T-helper 9 cell (primary cell): ENCODE data around the gene EPPIN.

Source experiments
- DNase-seq: peaks from one replicate; pipeline ENCODE4 v3.0.0-alpha.2; 2020

EPPIN gene

DNA sequence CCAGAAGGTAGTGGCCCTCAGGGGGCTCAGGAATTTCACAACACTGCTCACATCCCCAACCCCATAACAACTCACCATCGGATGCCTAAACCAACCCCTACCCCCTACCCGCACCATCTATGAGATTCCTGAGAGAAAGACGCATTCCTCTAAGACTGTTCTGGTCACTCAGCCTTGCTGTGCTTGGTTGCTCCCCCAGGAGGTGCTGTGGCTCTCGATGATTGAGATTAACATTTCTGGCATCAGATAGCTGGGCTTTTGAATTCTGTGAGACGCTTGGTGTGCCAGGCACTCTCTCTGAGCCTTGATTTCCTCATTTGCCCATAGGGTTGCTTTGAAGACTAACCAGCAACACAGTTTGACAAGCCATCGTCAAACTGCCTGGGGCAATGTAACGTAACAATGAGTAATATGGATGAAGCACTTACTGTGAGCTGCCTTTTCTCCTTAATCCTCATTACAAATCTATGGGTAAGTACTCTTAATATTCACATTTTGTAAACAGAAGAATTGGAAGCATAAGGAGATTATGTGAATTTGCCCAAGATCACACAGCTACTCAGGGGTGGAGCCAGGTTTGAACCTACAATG, 8.9 kb downstream of the EPPIN start:
- DNase-seq: no peak

DNA sequence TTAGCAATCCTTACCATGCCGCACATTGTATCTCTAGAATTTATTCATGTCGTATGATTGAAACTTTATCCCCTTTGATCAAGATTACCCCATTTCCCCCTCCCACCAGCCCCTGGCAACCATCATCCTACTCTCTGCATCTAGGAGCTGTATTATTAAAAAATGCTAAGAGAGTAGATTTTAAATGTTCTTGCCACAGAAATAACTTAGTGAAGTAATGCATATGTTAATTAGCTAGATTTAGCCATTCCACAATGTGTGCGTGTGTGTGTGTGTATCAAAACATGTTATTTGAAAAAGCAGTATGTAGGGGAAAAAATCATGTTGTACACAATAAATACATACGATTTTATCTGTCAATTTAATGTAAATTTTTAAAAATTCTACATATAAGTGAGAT, 19.9 kb downstream of the EPPIN start:
- DNase-seq: no peak

DNA sequence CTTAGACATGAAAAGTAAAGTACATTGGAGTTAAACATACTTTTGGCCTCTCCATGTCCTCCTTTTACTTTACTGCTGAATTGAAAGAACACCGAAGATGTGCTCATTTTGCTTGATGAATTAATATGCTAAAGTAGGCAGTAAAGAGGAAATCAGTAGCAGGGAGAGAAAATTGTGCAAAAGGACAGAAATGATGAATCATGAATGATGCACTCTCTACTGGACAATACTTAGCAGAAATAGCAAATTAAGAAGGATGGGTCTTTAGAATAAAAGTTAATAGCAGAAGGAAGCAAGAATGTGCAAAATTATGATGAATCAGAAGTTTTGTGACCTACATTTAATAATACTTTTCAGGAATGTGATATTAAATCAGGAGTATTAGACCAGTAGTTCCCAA, 23.4 kb downstream of the EPPIN start:
- DNase-seq: no peak

DNA sequence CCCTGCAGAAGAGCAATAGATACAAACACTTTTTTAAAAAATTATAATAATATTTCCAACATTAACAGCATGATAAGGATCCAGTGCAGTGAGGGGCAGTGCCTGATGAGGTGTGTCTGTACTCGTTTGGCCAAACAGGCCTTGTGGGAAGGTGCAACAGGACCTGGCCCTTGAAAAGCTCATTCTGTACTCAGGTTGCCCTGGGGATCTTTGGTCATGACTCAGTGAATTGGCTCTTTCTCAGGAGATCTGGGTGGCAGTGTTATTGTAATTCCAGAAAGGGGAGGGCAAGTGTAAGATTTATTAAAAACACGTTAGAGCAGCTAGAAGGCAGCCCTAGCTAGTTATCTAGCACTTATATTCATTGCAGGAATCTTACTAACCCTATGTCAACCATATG, 28.9 kb downstream of the EPPIN start:
- no peak for DNase-seq

DNA sequence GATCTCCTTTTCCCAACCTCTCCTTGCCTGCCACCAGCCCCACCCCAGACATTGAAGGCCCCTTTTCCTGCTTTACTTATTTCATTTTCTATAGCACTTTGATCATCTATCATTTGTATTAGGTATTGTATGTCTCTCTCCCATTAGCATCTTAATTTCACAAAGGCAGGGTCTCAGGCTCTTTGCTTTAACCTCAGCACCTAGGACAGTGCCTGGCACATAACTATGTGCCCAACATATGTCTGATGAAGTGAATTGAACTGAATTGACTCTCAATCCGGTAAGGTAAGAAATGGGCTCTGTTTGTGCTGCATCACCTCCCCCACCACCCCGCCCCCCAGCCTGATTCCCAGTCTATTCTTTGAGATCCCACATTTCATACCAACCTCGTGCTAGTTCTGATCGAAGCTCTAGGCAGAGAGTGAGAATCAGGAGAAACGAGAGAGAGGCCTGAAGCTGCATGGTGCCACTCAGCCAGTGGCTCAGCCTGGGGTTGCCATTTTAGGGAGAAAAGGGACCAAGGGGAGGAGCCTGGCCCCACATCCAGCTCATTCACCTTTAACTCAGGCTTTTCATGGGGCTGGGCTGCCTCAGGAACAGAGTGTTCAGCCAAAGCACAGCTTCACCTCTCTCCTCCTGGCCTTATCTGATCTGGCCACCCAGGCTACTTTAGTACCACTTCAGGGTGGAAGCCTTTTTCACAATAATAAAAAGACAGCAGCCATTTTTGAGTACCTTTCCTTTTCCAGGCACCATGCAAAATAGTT, 31.9 kb downstream of the EPPIN start, which contains the start of gene SPINT3:
SPINT3 (minus strand) TSS at position 476 of the 767 bp plus-strand sequence; CDS start at position 462, 14 bp downstream.
- DNase-seq: no peak

DNA sequence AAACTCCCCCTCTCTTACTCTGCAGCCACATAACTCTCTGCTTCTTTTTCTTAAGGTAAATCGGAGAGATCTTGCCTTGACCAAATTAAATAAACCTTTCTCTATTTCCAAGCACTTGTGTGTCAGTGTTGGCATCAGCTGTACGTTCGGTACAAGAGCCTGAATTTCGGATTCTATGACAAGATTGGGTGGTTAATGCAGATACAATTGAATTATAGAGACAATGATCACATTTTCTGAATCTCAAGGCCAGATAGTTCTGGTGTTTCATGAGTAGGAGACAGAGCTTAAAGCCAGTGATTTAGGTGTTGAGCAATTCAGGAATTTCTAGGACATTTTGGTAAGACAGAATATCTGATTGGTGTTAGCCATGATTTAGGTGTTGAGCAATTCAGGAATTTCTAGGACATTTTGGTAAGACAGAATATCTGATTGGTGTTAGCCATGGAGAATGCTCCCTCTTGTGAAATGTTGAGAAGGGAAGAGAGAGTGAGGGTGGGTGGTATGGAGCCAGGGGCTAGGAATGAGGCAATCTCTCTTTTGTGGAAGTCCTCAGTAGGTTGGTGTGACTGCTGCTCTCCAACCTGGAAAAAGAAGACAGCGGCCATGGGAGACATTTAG, 36.8 kb downstream of the EPPIN start:
- no peak for DNase-seq

DNA sequence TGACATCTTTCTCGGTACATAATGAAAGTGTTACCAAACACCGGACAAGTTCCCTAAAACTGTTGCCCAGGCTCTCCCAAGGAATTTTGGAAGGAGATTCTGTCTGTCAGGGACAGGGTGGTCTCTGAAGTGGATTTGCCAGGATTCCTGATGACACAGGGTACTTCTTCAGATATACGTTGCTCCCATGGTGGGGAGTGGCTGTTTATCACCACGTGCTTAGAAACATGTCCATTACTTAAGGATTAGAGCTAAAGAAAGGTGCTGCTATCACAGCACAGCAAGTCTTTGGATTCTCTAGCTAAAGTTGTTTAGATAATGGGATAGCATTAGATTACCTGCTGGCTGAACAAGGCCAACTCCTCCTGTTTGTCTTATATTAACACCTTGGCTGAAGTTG, 38.1 kb downstream of the EPPIN start:
- no peak for DNase-seq

DNA sequence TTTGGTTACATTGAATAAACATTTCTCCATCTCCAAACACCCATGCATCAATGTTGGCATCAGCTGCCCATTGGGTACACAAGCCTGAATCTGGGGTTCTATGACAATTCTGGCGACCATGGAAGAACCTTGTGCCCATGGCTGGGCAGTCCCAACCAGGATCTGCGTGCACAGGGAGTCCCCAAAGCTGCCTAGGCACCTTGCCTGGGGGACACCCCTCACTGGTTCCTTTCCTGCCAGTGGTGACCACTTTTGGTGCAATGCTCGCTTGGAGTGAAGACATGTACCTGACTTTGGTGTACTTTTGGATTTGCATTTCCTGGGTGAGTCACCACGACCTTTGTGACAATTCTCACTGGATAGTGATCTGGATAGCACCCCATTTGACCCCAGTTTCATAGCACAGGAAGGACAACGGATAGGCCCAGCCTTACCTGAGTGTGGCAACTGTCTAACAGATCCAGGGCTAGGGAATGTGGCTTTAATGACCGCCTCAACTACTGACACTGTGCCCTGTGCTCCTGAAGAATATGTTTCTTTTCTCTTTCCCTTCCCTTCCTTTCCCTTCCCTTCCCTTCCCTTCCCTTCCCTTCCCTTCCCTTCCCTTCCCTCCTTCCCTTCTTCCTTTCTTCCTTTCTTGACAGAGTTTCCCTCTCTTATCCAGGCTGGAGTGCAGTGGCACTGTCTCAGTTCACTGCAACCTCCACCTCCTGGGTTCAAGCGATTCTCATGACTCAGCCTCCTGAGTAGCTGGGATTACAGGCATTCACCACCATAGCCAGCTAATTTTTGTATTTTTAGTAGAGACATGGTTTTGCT, 38.9 kb downstream of the EPPIN start:
- no peak for DNase-seq

DNA sequence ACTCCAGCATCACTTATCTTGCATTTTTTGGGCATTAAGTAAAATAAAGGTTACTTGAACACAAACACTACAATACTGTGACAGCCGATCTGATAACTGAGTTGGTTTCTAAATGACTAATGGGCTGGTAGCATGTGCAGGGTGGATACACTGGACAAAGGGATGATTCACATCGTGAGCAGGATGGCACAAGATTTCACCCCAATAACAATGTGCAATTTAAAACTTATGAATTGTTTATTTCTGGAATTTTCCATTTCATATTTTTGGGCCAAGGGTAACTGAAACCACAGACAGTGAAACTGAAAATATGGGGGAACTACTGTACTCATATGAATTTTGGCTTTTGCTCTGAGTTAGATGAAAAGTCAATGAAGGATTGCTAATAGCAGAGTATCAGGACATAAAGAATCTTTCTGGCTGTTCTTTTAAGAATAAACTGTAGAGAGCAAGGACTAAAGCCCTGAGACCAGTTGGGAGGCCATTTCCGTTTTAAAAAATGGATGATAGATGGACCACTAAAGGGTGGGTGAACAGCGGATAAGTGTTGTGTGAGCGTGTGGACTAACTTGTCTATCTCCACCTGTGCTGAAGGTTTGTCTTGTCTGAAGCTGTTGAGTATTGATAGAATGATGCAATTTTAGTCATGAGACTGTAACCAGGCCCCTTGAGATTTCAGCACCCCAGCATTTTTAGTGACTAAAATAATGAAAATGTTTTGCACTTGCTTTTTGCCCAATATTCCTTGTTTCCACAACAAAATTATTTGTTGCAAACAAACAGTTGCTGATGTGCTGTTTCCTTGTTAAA, 40.0 kb downstream of the EPPIN start:
- DNase-seq: no peak

DNA sequence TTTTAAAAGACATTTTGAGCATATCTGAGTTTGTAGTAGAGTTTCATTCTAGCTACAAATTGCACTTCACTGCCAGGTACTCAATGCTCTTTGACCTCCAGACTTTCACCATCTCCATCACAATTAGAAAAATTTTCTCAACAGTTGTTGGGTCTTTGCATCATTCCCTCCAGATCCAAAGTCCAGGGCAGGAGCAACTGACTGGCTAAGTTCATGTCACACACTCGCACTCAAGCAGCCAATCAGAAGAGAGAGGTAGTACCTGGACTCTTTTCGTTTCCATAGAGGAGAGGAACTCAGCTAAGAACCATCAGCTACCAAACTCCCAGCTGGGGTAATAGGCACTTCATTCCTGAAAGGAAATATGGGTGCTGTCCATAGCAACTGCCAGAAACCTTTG, 40.8 kb downstream of the EPPIN start:
- DNase-seq: no peak

DNA sequence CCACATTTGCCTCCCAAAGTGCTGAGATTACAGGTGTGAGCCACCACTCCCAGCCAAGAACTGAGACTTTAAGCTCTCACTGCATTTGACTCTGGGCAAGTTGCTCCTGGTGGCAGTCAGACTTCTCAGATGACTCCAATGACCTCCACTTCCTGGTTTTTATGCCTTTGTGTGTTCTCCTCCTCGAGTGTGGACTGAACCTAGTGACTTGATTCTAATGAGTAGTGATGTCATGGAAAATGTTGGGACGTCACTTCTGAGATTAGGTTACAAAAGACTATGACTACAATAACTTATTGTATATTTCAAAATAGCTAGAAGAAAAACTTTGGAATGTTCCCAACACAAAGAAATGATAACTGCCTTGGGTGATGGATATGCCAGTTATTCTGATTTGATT, 43.8 kb downstream of the EPPIN start:
- DNase-seq: no peak

DNA sequence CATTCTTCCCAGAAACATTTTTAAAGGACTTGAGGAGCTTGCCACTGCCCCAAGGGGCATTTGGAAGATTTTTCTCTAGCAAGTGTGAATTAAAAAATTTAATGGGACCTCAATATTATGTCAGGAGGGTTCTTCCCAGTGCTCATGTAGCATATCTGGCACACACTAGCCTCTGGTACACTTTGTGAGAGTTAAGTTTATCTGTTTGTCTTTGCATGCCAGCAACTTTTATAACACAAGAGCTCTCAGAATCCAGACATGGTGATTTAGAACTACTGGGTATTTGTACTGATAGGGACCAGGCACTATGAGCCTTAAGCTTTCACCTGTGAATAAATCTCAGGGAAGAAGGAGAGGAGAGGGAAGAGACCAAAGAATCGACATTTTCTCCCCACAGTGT, 44.6 kb downstream of the EPPIN start:
- DNase-seq: no peak

DNA sequence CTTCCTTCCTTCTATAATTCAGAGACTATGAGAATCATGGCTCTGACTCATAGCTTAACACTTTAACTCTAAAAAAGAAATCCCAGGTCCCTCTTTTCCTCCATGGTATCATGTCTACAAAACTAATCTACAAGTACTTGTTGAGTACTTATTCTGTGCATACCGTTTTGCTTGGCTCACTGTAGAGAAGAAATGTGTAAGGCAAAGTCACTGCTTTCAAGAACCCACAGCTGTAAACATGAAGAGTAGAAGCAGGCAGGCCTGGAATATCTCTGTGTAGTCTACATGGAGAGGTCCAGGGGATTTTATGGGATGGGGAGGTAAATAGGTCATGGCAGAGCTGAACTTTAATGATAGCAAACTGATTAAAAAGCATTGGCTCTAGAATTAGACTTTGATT, 45.6 kb downstream of the EPPIN start:
- no peak for DNase-seq

DNA sequence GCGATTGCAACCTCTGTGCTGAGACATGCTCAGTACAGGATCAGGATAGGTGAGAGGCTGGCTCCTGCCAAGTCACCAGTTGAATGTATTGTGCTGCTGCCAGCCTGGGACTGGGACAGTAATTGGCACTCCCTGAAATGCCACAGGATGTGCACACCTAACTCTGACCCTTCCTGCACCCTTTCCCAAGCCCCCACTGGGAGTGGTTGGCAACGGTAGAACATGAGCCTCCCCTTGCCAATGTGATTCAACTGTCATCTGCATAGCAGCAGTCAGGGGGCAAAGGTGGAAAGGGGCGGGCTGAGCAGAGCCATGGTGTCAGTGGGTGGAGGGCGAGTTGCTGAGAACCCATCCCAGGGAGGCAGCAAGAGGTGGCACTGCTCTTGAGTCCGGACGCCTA, 47.2 kb downstream of the EPPIN start:
- no peak for DNase-seq

DNA sequence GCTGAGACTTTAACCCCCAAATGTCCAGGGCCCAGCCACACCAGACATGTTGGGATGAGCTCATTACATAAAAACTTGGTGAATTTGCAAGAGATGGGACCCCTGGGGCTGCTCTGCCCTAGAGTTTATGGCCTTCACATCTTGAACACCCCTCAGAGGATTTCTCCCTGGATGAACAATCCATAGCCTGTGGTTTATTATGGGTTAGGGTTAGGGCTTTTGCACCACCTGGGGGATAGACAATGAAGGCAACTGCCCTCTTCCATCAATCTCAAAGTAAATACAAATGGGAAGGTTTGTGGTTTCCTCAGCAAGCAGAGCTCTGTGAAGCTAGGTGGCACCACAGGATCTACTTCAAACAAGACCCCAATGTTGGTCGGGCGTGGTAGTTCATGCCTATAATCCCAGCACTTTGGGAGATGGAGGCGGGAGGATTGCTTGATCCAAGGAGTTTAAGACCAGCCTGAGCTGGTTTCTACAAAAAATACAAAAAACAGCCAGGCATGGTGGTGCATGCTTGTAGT, 49.2 kb downstream of the EPPIN start:
- no peak for DNase-seq

DNA sequence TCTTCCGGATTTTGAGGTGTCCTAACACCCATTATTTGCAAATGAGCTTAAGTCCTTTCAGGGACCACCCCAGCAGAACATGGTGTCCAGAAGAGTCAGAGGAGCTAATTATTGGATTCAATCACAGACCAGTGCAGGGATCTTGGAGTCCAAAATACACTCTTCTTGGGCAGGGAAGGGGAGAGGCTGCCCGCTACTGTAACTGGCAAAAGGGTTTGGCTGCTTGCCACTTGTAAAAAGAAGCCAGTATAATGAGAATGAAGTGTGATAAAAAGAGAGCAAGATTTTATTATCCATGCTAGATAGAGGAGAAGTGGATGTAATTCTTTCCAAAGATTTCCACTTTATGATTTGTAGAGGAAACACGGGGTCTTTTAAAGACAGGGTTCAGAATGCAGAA, 51.0 kb downstream of the EPPIN start:
- DNase-seq: no peak

DNA sequence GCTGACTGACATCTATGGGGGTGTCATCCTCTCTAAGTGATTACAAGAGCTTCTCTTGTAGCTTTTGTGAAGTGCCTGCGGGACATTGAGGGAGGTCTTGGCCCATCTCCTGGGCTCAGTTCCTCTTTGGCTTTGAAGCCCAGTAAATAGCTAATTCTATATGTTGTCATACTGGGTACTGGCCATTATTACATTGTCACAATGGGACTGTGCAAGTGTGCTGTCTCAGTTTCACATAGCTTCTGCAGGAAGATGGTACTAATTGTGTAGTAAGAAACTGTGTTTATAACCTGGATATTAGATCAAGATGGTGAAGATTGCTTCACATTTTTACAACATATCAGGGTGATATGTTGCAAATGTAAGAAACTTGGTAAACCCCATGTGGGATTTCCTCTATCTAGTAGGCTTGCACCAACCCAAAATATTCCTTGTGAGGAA, 51.7 kb downstream of the EPPIN start:
- DNase-seq: no peak
